HL-60 (cell line): Measurements from ENCODE around the gene PTPN7.

Experiments
- POLR2AphosphoS5 ChIP-seq: IDR thresholded peaks from 2 replicates; pipeline ENCODE4 v1.6.1; 2012; ENCODE audit warnings: low read depth
- TF ChIP-seq, protein P1 (sequence below): IDR thresholded peaks from one replicate; pipeline ENCODE4 v1.5.1; 2011; ENCODE audit warnings: low read length, control low read depth, inconsistent platforms; ENCODE audit not compliant: insufficient read depth
- TF ChIP-seq, protein P2 (sequence below): IDR thresholded peaks from 2 replicates; pipeline ENCODE4 v1.6.1; 2012; ENCODE audit warnings: low read depth; ENCODE audit not compliant: insufficient replicate concordance

DNA sequence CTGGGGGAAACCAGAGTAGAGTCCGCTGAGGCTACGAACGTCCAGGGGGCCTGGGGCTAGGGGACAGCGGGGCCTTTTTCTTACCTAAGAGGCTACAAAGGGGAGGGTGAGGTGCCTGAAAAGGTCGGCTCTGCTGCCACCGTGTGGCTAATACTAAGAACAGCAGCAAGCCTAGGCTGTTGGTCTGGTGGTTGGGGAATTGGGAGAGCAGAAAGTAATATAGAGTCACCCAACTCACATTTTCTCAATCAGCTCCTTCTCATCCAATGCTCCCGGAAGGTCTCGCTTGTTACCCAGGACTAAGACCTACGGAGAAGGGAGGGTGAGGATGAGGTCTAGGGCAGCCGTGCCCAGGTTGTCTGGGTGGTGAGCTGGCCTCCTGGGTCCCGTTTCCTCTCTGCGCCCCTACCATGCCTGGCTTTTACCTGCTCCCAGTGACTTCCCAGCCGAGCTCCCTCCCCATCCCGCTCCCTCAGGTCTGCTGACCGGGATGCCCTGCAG lies 25.1 kb downstream of the PTPN7 start:
- TF ChIP-seq POLR2AphosphoS5 = no peak
- TF ChIP-seq, protein P1, sequence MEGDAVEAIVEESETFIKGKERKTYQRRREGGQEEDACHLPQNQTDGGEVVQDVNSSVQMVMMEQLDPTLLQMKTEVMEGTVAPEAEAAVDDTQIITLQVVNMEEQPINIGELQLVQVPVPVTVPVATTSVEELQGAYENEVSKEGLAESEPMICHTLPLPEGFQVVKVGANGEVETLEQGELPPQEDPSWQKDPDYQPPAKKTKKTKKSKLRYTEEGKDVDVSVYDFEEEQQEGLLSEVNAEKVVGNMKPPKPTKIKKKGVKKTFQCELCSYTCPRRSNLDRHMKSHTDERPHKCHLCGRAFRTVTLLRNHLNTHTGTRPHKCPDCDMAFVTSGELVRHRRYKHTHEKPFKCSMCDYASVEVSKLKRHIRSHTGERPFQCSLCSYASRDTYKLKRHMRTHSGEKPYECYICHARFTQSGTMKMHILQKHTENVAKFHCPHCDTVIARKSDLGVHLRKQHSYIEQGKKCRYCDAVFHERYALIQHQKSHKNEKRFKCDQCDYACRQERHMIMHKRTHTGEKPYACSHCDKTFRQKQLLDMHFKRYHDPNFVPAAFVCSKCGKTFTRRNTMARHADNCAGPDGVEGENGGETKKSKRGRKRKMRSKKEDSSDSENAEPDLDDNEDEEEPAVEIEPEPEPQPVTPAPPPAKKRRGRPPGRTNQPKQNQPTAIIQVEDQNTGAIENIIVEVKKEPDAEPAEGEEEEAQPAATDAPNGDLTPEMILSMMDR = peak; percentile 91
- TF ChIP-seq, protein P2, sequence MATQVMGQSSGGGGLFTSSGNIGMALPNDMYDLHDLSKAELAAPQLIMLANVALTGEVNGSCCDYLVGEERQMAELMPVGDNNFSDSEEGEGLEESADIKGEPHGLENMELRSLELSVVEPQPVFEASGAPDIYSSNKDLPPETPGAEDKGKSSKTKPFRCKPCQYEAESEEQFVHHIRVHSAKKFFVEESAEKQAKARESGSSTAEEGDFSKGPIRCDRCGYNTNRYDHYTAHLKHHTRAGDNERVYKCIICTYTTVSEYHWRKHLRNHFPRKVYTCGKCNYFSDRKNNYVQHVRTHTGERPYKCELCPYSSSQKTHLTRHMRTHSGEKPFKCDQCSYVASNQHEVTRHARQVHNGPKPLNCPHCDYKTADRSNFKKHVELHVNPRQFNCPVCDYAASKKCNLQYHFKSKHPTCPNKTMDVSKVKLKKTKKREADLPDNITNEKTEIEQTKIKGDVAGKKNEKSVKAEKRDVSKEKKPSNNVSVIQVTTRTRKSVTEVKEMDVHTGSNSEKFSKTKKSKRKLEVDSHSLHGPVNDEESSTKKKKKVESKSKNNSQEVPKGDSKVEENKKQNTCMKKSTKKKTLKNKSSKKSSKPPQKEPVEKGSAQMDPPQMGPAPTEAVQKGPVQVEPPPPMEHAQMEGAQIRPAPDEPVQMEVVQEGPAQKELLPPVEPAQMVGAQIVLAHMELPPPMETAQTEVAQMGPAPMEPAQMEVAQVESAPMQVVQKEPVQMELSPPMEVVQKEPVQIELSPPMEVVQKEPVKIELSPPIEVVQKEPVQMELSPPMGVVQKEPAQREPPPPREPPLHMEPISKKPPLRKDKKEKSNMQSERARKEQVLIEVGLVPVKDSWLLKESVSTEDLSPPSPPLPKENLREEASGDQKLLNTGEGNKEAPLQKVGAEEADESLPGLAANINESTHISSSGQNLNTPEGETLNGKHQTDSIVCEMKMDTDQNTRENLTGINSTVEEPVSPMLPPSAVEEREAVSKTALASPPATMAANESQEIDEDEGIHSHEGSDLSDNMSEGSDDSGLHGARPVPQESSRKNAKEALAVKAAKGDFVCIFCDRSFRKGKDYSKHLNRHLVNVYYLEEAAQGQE = no peak
